PC-9 (cell line): ENCODE results near the gene NT5C2. TPM values are rescaled to one million over a fixed set of nuclear protein-coding genes. Genes with fewer than 3 reads are reported as not detected.

Experiments used
- BruUV-seq: library from RNA; stranded (reverse); fragments of 400-500 nt; replicated peaks from 2 replicates; lab custom pipeline; 2021; lab: Mats Ljungman, UMichigan
- CTCF ChIA-PET: fragments of 300-600 bp; sonication (Branson Sonifier 250); formaldehyde crosslinking; loops from one replicate; lab custom pipeline; 2022; ENCODE audit warnings: antibody characterized with exemption; lab: Charles Lee
- POLR2A ChIA-PET: fragments of 300-600 bp; sonication (Branson Sonifier 250); formaldehyde crosslinking; loops from one replicate; lab custom pipeline; 2022; ENCODE audit warnings: antibody characterized with exemption; ENCODE audit not compliant: unreplicated experiment; lab: Charles Lee
- DNase-seq, 2 experiments: peaks; one replicate each; pipeline versions ENCODE4 v3.0.0 to v3.0.0-alpha.2; 2015 to 2022; ENCODE audit warnings: mixed read lengths in 1 of 2
- H2AFZ ChIP-seq: fragments of 200-600 bp; sonication (generic); 2 replicates; pipeline ENCODE4 v1.8.1; 2017; ENCODE audit warnings: antibody characterized with exemption
- H3F3A ChIP-seq: fragments of 200-600 bp; sonication (generic); 2 replicates; pipeline ENCODE4 v1.8.1; 2017; ENCODE audit warnings: antibody characterized with exemption, mild to moderate bottlenecking, low read depth; ENCODE audit not compliant: insufficient read depth
- H3K27ac ChIP-seq: fragments of 200-600 bp; sonication (generic); 2 replicates; pipeline ENCODE4 v1.6.1; 2016; ENCODE audit warnings: mixed run types
- H3K27me3 ChIP-seq: fragments of 200-600 bp; sonication (generic); 2 replicates; pipeline ENCODE4 v1.6.1; 2016; ENCODE audit warnings: low read depth, mixed run types; ENCODE audit not compliant: insufficient read depth
- H3K36me3 ChIP-seq: fragments of 200-600 bp; sonication (generic); 2 replicates; pipeline ENCODE4 v1.6.1; 2016; ENCODE audit warnings: low read depth, mixed run types
- H3K4me1 ChIP-seq: fragments of 200-600 bp; sonication (generic); replicated peaks from 2 replicates; pipeline ENCODE4 v1.6.1; 2016; ENCODE audit warnings: mixed run types; ENCODE audit not compliant: insufficient read depth
- H3K4me2 ChIP-seq: fragments of 200-600 bp; sonication (generic); 2 replicates; pipeline ENCODE4 v1.6.1; 2017; ENCODE audit warnings: mixed run types
- H3K4me3 ChIP-seq: fragments of 200-600 bp; sonication (generic); 2 replicates; pipeline ENCODE4 v1.6.1; 2016; ENCODE audit warnings: mixed run types
- H3K79me2 ChIP-seq: fragments of 200-600 bp; sonication (generic); 2 replicates; pipeline ENCODE4 v1.6.1; 2017; ENCODE audit warnings: low read depth, mixed run types
- H3K9me2 ChIP-seq: fragments of 200-600 bp; sonication (generic); 2 replicates; pipeline ENCODE4 v1.8.1; 2017; ENCODE audit warnings: mild to moderate bottlenecking; ENCODE audit not compliant: insufficient read depth
- H3K9me3 ChIP-seq: fragments of 200-600 bp; sonication (generic); 2 replicates; pipeline ENCODE4 v1.8.1; 2016; ENCODE audit warnings: low read depth; ENCODE audit not compliant: insufficient read depth
- H4K20me1 ChIP-seq: fragments of 200-600 bp; sonication (generic); 2 replicates; pipeline ENCODE4 v1.8.1; 2017; ENCODE audit not compliant: insufficient read depth
- EZH2 ChIP-seq: fragments of 200-600 bp; sonication (generic); IDR thresholded peaks from 2 replicates; pipeline ENCODE4 v1.8.0; 2017; ENCODE audit warnings: antibody characterized with exemption, low read depth
- intact Hi-C: fragments of 100-400 bp; cut with micrococcal nuclease; formaldehyde crosslinking; loops from one replicate; pipeline ENCODE4 v1.10.0; 2022; ENCODE audit not compliant: unreplicated experiment
- total RNA-seq: library from RNA; stranded (reverse); gene quantifications from 2 replicates; pipeline ENCODE4 v1.2.3, GENCODE V29; 2021
- TF ChIP-seq, protein P1 (sequence below): fragments of 200-600 bp; sonication (generic); conservative IDR thresholded peaks from 2 replicates; pipeline ENCODE4 v1.6.1; 2017; ENCODE audit warnings: mixed run types, antibody characterized with exemption, mild to moderate bottlenecking, moderate library complexity

NT5C2 gene
- total RNA-seq, 1 experiment from 2014 or later: 67.9 TPM

- H3K36me3 ChIP-seq: peaks cover 19% of the 10 kb centered on the region
- peaks cover 12% of the 10 kb centered on the region; the same call in 1 of the 2 replicates for H3F3A ChIP-seq
- CTCF ChIA-PET: no interaction called here
- no peak overlapping the region for H3K4me2 ChIP-seq
- DNase-seq: no peak
- POLR2A ChIA-PET: no interaction called here
- no peaks in the 10 kb centered on the region for H3K9me2 ChIP-seq
- H4K20me1 ChIP-seq: peaks cover 4% of the 10 kb centered on the region; the same call in 1 of the 2 replicates
- BruUV-seq: no TSS peak
- intact Hi-C loops: loop anchor here (10.0 kb wide), 1 partner anchor 71 kb away; no protein-coding TSS in a partner anchor
- no peaks in the 10 kb centered on the region; the same call in 1 of the 2 replicates for H3K79me2 ChIP-seq
- no peak overlapping the region for H3K27ac ChIP-seq
- 0 out of 2 replicates have a peak, but pooled peaks cover 7% of the 10 kb centered on the region for H3K4me1 ChIP-seq
- no peak overlapping the region for H2AFZ ChIP-seq
- no peak overlapping the region for H3K4me3 ChIP-seq
- H3K27me3 ChIP-seq: no peaks in the 10 kb centered on the region
- no peaks in the 10 kb centered on the region for H3K9me3 ChIP-seq
- no peak for TF ChIP-seq EZH2
- TF ChIP-seq, protein P1, sequence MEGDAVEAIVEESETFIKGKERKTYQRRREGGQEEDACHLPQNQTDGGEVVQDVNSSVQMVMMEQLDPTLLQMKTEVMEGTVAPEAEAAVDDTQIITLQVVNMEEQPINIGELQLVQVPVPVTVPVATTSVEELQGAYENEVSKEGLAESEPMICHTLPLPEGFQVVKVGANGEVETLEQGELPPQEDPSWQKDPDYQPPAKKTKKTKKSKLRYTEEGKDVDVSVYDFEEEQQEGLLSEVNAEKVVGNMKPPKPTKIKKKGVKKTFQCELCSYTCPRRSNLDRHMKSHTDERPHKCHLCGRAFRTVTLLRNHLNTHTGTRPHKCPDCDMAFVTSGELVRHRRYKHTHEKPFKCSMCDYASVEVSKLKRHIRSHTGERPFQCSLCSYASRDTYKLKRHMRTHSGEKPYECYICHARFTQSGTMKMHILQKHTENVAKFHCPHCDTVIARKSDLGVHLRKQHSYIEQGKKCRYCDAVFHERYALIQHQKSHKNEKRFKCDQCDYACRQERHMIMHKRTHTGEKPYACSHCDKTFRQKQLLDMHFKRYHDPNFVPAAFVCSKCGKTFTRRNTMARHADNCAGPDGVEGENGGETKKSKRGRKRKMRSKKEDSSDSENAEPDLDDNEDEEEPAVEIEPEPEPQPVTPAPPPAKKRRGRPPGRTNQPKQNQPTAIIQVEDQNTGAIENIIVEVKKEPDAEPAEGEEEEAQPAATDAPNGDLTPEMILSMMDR: no peak
Observed at GRCh38 chr10:103103989-103104388, 89.1 kb downstream of the NT5C2 start.

DNA sequence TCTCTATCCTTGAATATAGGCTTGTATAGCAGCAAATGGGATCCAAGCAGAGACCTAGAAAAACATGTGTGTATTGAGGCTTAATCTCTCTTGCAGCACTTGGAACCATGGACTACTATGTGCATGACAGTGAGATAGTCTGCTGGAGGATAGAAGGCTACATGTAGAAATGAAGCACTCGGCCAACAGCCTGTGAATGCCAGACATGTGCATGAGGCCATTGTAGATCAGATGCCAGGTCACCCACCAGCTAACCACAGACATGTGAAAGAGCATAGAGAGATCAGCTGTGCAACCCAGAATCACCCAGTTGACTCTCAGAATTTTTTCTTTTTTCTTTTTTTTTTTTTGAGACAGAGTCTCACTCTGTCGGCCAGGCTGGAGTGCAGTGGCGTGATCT, 90.9 kb downstream of the NT5C2 start:
- Histone ChIP-seq H3K4me1 (0 out of 2 replicates have a peak, but pooled peaks cover 7% of the 10 kb centered on the region), H3K4me3 (no peak overlapping the region), H3K79me2 (no peaks in the 10 kb centered on the region), H2AFZ (no peak overlapping the region), H3K27ac (no peak overlapping the region), H3F3A (peaks cover 27% of the 10 kb centered on the region; the same call in 1 of the 2 replicates), H3K4me2 (no peak overlapping the region), H3K36me3 (peaks cover 24% of the 10 kb centered on the region), H4K20me1 (peaks cover 1% of the 10 kb centered on the region; the same call in 1 of the 2 replicates), H3K27me3 (no peaks in the 10 kb centered on the region), H3K9me2 (no peaks in the 10 kb centered on the region), H3K9me3 (no peaks in the 10 kb centered on the region)
- no TSS peak for BruUV-seq
- intact Hi-C loops: loop anchor here (10.0 kb wide), 1 partner anchor 73 kb away; no protein-coding TSS in a partner anchor
- ChIA-PET CTCF (no interaction called here), POLR2A (no interaction called here)
- DNase-seq: no peak
- TF ChIP-seq, protein P1: no peak
- TF ChIP-seq EZH2: no peak

DNA sequence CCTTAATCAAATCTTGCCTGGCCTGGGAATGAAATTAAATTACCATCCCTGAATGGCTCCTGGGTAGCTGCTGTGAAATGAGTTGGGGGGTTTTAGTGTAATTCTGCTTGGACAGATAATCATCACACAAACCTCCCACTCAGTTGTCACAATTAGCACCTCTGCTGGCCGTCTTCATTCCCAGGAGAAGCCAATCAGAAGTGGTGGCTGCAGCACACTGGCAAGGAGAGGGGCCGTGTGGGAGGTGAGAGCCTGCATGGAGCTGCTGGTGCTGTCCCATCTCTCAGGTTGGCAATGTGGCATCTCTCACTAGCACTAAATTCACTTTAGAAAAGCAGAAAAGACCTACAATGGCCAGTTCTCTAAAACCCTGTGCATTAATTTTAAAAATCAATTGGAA, 92.5 kb downstream of the NT5C2 start:
- Histone ChIP-seq H4K20me1 (no peaks in the 10 kb centered on the region; the same call in 1 of the 2 replicates), H3K27me3 (no peaks in the 10 kb centered on the region), H3K79me2 (no peaks in the 10 kb centered on the region), H3K9me2 (no peaks in the 10 kb centered on the region), H3K27ac (no peak overlapping the region), H3F3A (peaks cover 30% of the 10 kb centered on the region; the same call in 1 of the 2 replicates), H3K4me1 (0 out of 2 replicates have a peak, but pooled peaks cover 4% of the 10 kb centered on the region), H2AFZ (no peak overlapping the region), H3K9me3 (no peaks in the 10 kb centered on the region), H3K4me3 (no peak overlapping the region), H3K36me3 (peaks cover 32% of the 10 kb centered on the region), H3K4me2 (no peak overlapping the region)
- TF ChIP-seq, protein P1: no peak
- TF ChIP-seq EZH2: no peak
- CTCF ChIA-PET: interaction anchor here (0.5 kb wide), 1 partner anchor 93 kb away, joined by 10 read pairs; the partner anchor contains the start of gene NT5C2
- no TSS peak for BruUV-seq
- intact Hi-C loops: loop anchor here (10.0 kb wide), 1 partner anchor 74 kb away; no protein-coding TSS in a partner anchor
- POLR2A ChIA-PET: no interaction called here
- DNase-seq: no peak
